GM12801 (cell line): Measurements from ENCODE around the gene GRID1.

ENCODE experiments used
- TF ChIP-seq, protein P1 (sequence below): IDR thresholded peaks from one replicate; pipeline ENCODE4 v1.5.1; 2011; ENCODE audit warnings: control low read depth; ENCODE audit not compliant: insufficient read length; ENCODE audit errors: extremely low read depth

Gene GRID1

DNA sequence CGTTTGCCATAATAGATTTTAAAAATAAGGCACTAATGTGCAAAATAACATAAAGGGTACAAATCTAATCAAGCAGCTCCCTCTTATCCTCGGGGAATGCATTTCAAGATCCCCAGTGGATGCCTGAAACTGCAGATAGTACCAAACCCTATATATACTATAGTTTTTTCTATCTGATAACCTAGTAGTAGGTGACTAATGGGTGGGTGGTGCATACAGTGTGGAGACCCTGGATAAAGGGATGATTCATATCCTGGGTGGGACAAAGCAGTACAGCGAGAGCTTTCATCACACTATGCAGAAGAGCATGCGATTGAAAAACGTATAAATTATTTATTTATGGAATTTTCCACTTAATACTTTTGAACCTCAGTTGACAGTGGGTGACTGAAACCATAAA is 464.5 kb downstream of the GRID1 start:
- TF ChIP-seq, protein P1, sequence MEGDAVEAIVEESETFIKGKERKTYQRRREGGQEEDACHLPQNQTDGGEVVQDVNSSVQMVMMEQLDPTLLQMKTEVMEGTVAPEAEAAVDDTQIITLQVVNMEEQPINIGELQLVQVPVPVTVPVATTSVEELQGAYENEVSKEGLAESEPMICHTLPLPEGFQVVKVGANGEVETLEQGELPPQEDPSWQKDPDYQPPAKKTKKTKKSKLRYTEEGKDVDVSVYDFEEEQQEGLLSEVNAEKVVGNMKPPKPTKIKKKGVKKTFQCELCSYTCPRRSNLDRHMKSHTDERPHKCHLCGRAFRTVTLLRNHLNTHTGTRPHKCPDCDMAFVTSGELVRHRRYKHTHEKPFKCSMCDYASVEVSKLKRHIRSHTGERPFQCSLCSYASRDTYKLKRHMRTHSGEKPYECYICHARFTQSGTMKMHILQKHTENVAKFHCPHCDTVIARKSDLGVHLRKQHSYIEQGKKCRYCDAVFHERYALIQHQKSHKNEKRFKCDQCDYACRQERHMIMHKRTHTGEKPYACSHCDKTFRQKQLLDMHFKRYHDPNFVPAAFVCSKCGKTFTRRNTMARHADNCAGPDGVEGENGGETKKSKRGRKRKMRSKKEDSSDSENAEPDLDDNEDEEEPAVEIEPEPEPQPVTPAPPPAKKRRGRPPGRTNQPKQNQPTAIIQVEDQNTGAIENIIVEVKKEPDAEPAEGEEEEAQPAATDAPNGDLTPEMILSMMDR: no peak

DNA sequence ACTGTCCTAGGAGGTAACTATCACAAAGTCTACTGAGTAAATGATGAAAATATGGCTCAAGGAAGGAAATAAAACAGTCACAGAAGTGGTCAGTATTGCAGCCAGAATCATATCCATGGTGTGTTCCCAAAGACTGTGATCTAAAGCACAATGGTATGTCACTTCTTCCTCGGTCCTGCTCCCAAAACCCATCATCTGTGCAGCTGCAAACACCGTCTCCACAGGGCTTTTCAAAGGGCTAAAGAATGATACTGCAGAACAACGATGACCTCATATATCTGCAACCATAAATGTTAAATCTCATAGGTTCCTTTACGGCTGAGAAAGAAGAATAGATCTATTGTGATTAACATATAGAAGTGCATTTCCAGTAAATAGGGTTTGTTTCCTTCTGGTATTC is 465.0 kb downstream of the GRID1 start:
- TF ChIP-seq, protein P1: no peak

DNA sequence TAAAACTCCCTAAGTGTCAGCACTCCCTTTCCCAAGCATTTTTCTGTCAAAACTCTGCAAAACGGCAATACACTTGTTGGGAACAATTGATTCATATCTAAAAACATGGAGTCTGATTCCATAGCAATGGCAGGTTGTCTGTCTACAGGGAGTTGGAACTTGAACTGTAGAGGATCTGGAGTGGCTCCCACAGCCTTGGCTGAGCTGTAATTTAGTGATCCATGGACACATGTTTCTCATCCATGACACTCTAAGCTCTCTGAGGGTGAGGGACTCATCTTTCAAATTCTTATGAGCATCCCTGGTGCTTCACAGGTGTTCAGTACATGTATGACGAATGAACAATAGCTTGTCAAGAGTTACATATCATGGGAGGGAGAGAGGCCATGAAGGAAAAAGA is 466.1 kb downstream of the GRID1 start:
- TF ChIP-seq, protein P1: no peak

DNA sequence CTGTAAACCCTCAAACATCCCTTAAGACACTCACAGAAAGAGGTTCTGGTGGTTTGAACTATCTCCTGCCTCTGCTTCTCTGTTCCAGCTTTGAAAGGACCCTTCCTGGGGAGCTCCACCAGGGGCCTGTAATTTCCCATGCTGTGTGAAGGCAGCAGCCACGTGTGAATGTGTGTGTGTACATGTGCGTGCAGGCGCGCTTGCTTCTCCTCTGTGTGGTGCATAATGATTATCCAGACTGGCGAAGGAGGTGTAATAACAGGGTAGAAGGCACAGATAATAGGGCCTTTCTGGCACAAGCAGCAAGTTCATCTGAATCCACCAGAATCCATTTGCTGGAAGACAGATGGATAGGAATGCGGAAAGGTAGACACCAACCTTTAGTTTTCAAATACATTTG is 466.5 kb downstream of the GRID1 start:
- TF ChIP-seq, protein P1: no peak

DNA sequence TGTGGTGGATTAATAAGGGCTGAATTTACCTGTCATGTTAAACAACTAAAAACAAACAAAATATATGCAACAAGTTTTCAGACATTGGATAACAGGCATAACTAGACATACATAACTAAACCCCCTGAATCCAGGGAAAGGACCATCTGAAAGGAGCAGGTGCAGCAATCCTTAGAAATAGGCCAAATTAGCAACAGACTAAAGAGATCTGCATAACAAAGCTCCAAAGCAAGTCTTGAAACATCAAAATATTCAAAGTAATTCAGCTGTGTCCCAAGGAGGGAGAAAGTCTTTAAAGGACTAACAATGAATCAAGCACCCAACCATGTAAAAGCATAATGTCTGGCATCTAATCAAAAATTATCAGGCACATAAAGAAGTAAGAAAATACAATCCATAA is 475.1 kb downstream of the GRID1 start:
- TF ChIP-seq, protein P1: no peak

DNA sequence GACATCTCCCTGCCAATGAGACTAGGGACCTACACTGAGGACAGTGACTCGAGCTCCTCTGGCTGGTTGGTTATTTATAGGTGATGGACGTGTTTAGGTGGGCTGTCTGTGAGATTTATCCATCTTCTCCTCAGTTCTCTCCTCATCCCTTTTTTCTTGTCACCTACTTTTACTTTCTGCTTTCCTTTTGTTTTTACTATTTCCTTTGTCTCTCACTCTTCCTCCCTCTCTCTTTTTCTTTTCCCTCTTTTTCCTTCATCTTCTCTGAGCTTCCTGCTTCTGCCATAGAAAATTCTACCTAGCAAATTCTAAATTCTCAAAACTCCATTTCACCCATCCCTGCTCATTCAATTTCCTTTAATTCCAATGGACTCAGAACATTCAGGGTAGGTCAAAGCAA is 478.0 kb downstream of the GRID1 start:
- TF ChIP-seq, protein P1: no peak

DNA sequence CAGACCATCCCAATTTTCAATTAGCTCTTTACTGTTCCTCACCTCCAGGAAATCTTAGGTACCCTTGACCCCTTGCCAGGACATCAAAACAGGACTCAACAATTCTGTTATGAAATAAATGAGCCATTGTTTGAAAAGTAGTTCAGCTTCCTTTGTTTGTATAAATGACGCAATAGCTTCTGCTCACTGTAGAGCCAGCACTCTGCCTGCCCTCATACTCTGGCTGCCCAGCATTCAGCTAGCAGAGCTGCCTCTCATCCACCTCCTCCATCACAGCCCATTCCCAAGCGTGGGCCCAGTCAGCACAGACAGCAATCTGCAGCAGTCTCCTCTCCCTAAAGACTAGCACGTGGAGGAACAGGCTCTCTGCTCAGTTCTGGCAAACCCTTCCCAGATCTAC is 478.6 kb downstream of the GRID1 start:
- TF ChIP-seq, protein P1: no peak

DNA sequence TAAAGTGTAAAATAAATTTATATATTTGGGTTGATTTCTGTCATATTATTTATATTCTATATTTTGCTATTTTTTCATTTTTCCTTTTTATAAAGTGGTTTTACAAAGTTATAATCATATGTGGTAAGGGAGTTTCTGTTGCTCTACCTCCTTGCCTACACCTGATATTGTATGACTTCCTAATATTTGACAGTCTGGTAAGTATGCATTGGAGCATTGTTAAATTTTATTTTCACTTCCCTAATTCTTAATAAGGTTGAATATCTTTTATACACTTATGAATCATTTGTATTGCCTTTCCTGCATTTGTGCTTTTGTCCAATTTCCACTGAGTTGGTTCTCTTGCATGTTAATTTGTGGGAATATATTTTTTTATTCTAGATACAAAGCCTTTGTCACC is 492.4 kb downstream of the GRID1 start:
- TF ChIP-seq, protein P1: no peak
